GM10248 (cell line): ENCODE measurements around the gene SLC24A3.

ENCODE experiments used
- CTCF ChIA-PET: fragments of 300-600 bp; sonication (Branson Sonifier 250); formaldehyde crosslinking; extraction: SDS; loops from one replicate; lab custom pipeline; 2021; ENCODE audit warnings: antibody characterized with exemption; lab: Yijun Ruan, JAX
- POLR2A ChIA-PET: fragments of 350-650 bp; sonication (Branson Sonifier 250); formaldehyde crosslinking; extraction: SDS; loops from one replicate; lab custom pipeline; 2020; ENCODE audit warnings: antibody characterized with exemption; lab: Yijun Ruan, JAX
- DNase-seq: peaks from one replicate; pipeline ENCODE4 v3.0.0; 2012; ENCODE audit errors: extremely low spot score
- CTCF ChIP-seq: IDR thresholded peaks from 2 replicates; pipeline ENCODE4 v1.5.1; 2012; ENCODE audit warnings: mild to moderate bottlenecking, low read depth; ENCODE audit errors: extremely low read depth, missing control alignments, control extremely low read depth

The SLC24A3 gene

GRCh38 chr20:19335916-19336315 lies 123.5 kb downstream of the SLC24A3 start:
- no peak for DNase-seq
- ChIA-PET CTCF (interaction anchor here (1.3 kb wide), 1 partner anchor 18 kb away, joined by 3 read pairs; no protein-coding TSS in a partner anchor), POLR2A (no interaction called here)
- no peak for TF ChIP-seq CTCF

GRCh38 chr20:19336631-19337030 lies 124.2 kb downstream of the SLC24A3 start:
- ChIA-PET CTCF (no interaction called here), POLR2A (no interaction called here)
- TF ChIP-seq CTCF: no peak
- DNase-seq: no peak

- DNase-seq: no peak
- POLR2A ChIA-PET: no interaction called here
- CTCF ChIA-PET: interaction anchor here (2.1 kb wide), 1 partner anchor 9 kb away, joined by 5 read pairs; no protein-coding TSS in a partner anchor
- no peak for TF ChIP-seq CTCF
Observed at GRCh38 chr20:19338380-19338779, 125.9 kb downstream of the SLC24A3 start.

GRCh38 chr20:19338960-19339359 lies 126.5 kb downstream of the SLC24A3 start:
- no peak for TF ChIP-seq CTCF
- ChIA-PET POLR2A (no interaction called here), CTCF (interaction anchor here (2.1 kb wide), 1 partner anchor 10 kb away, joined by 5 read pairs; no protein-coding TSS in a partner anchor)
- no peak for DNase-seq

GRCh38 chr20:19341348-19342053 lies 129.1 kb downstream of the SLC24A3 start:
- POLR2A ChIA-PET: no interaction called here
- DNase-seq: no peak
- TF ChIP-seq CTCF: no peak
- CTCF ChIA-PET: interaction anchor here (1.2 kb wide), 1 partner anchor 13 kb away, joined by 3 read pairs; no protein-coding TSS in a partner anchor

GRCh38 chr20:19344341-19344740 lies 131.9 kb downstream of the SLC24A3 start:
- DNase-seq: no peak
- TF ChIP-seq CTCF: no peak
- CTCF ChIA-PET: interaction anchor here (1.1 kb wide), 1 partner anchor 10 kb away, joined by 3 read pairs; no protein-coding TSS in a partner anchor
- POLR2A ChIA-PET: no interaction called here
